AG04450 (cell line): ENCODE measurements around the gene CAV1. TPM values are rescaled to one million over a fixed set of nuclear protein-coding genes. Genes with fewer than 3 reads are reported as not detected.

Source experiments
- CTCF ChIA-PET: fragments of 300-600, 350-600 bp; formaldehyde crosslinking; extraction: SDS; loops from one replicate; lab custom pipeline; 2022; ENCODE audit warnings: antibody characterized with exemption, inconsistent platforms; lab: Charles Lee
- POLR2A ChIA-PET: fragments of 350-600 bp; formaldehyde crosslinking; extraction: SDS; loops from one replicate; lab custom pipeline; 2021; ENCODE audit warnings: antibody characterized with exemption, inconsistent platforms; lab: Yijun Ruan, JAX
- DNase-seq: peaks from one replicate; pipeline ENCODE4 v3.0.0-alpha.2; 2011; ENCODE audit warnings: low read depth, low spot score
- H3K27ac ChIP-seq: one replicate; pipeline ENCODE4 v1.5.1; 2012; ENCODE audit warnings: low read depth, low read length, control low read depth
- H3K27me3 ChIP-seq: one replicate; pipeline ENCODE4 v1.6.0; 2012; ENCODE audit warnings: low read length; ENCODE audit not compliant: control insufficient read depth, insufficient read depth
- H3K4me3 ChIP-seq: 2 replicates; pipeline ENCODE4 v1.5.1; 2011; ENCODE audit warnings: mild to moderate bottlenecking, low read depth, low read length, control low read depth
- H3K9me3 ChIP-seq: 2 replicates; pipeline ENCODE4 v1.5.1; 2012; ENCODE audit warnings: low read length; ENCODE audit not compliant: control insufficient read depth, insufficient read depth
- CTCF ChIP-seq: IDR thresholded peaks from 2 replicates; pipeline ENCODE4 v1.5.1; 2011; ENCODE audit warnings: low read depth, low read length, control low read depth, inconsistent platforms
- polyA plus RNA-seq: library from polyadenylated mRNA; depleted of rRNA; stranded (reverse); fragments of >200 nt; gene quantifications from 2 replicates; pipeline ENCODE4 v1.2.3, GENCODE V29; 2011

Gene CAV1
- polyA plus RNA-seq, 1 experiment, result 1,209 TPM

- Histone ChIP-seq H3K27me3 (no peaks in the 10 kb centered on the region), H3K27ac (no peak overlapping the region), H3K4me3 (no peak overlapping the region), H3K9me3 (no peaks in the 10 kb centered on the region)
- POLR2A ChIA-PET, result interaction anchor here (1.4 kb wide), 1 partner anchor 46 kb away, joined by 3 read pairs; no protein-coding TSS in a partner anchor
- DNase-seq, result no peak
- no peak for TF ChIP-seq CTCF
- CTCF ChIA-PET, result interaction anchor here (0.6 to 1.5 kb wide), 2 partner anchors 11 to 313 kb away, joined by 3 read pairs; no protein-coding TSS in a partner anchor
These were observed 47.2 kb downstream of the CAV1 start for GRCh38 chr7:116572036-116572435.

GRCh38 chr7:116573541-116573940, 48.7 kb downstream of the CAV1 start:
- CTCF ChIA-PET, result interaction anchor here (1.3 kb wide), 1 partner anchor 435 kb away, joined by 3 read pairs; no protein-coding TSS in a partner anchor

GRCh38 chr7:116574025-116574822, 49.4 kb downstream of the CAV1 start:
- Histone ChIP-seq H3K4me3 (no peak overlapping the region), H3K9me3 (no peaks in the 10 kb centered on the region), H3K27ac (no peak overlapping the region), H3K27me3 (no peaks in the 10 kb centered on the region)
- POLR2A ChIA-PET, result no interaction called here
- no peak for TF ChIP-seq CTCF
- CTCF ChIA-PET, result interaction anchor here (1.3 kb wide), 1 partner anchor 436 kb away, joined by 3 read pairs; no protein-coding TSS in a partner anchor
- no peak for DNase-seq

More at GRCh38 chr7:116573541-116573940, 48.7 kb downstream of the CAV1 start:
- POLR2A ChIA-PET, result no interaction called here
- DNase-seq, result no peak
- TF ChIP-seq CTCF, result no peak
- H3K4me3 ChIP-seq, result no peak overlapping the region
- H3K27ac ChIP-seq, result no peak overlapping the region
- H3K27me3 ChIP-seq, result no peaks in the 10 kb centered on the region
- no peaks in the 10 kb centered on the region for H3K9me3 ChIP-seq

- no peak for TF ChIP-seq CTCF
These were observed 51.0 kb downstream of the CAV1 start for GRCh38 chr7:116575853-116576252.

More at GRCh38 chr7:116575853-116576252, 51.0 kb downstream of the CAV1 start:
- DNase-seq, result no peak
- H3K4me3 ChIP-seq, result no peak overlapping the region
- CTCF ChIA-PET, result interaction anchor here (1.0 kb wide), 1 partner anchor 16 kb away, joined by 3 read pairs; no protein-coding TSS in a partner anchor
- no peaks in the 10 kb centered on the region for H3K9me3 ChIP-seq
- no peak overlapping the region for H3K27ac ChIP-seq
- H3K27me3 ChIP-seq, result no peaks in the 10 kb centered on the region
- POLR2A ChIA-PET, result no interaction called here
